HG03575 (cell line): ENCODE data around the gene MTURN.
"Not testable (repeated sequence)": the region's sequence is repeated elsewhere in the genome, so short reads cannot be mapped to it uniquely, and the experiment has no call there.

Experiments
- ATAC-seq: cut with Tn5 transposase; IDR thresholded peaks from one replicate; pipeline ENCODE4 v1.9.1; 2021; ENCODE audit not compliant: unreplicated experiment, insufficient number of reproducible peaks, low FRiP score; ENCODE audit errors: extremely low read depth

The MTURN gene

DNA sequence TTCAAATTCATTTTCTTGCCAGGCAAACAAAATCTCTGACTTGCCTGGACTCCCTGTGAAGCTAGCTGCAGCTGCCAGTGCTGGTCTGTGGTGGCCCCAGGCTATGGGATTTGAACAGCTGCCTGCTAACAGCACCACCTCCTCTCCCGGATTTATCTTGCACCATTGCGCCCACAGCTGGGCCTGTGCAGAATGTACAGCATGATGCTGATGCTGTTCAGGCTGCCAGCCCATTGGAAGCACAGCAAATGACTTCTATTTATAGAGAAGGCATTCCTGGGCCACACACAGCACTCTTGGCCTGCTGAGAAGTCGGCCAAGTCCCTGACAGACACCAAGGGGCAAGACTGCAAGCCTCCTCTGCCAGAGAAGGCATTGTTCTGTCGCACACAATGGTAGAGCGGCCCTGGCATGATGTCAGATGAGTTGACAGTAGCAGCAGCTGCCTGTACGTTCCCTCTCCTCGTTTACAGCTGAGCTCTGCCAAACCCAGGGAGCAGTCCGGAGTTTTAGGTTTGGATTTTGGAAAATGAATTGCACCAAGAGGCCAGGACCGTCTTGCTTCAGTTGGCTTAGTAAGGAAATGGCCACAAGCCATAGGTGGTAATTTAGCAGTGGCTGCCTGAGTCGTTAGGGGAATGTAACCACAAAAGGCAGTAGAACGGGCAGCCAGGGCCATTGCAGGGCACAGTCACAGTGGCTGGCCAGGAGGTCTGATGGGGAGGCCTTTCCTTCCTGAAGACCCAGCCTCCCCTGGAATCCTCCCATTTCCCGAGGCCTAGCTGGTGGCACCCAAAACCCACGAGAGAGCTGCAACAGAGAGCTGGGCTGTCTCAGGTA, 38.5 kb downstream of the MTURN start:
- no peak for ATAC-seq

DNA sequence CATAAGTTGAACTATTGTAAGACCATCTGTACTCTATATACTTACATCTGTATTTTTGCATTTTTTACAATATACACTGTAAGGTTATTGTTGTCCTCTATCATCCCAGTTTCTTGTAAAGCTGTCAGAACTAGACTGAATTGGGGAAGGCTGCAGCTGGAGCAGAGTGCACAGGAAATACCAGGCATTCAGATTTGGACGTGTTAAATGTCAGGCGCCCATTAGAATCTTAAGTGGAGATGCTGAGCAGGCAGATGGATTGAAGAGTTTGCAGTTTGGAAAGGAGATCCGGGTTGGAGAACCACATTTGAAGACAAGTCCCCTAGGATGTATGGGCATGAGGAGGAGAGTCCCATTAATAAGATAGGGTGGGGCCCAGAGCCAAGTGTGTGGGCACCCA, 40.4 kb downstream of the MTURN start:
- no peak for ATAC-seq

DNA sequence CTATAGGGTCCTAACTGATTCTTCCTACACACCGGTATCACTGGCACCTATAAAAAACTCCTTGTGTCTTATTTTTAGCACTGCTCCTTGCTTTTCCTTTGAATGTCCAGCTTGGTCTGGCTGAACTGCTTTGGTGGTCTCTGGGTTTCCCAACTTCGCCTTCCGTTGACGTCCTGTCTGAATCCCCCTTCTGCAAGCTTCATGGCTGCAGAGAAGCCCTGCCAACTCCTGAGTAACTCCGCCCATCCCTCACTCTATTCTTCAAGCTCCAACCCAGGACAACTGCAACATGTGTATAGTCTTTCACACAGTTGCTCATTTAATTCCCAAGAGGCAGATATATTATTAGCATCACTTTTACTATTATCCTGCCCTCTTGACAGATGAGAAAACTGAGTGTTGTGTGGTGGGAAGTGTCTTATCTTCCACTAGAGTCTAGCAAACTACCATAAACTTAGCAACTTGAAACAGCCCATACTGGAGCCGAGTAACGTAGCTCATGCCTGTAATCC, 40.9 kb downstream of the MTURN start:
- ATAC-seq, result no peak

DNA sequence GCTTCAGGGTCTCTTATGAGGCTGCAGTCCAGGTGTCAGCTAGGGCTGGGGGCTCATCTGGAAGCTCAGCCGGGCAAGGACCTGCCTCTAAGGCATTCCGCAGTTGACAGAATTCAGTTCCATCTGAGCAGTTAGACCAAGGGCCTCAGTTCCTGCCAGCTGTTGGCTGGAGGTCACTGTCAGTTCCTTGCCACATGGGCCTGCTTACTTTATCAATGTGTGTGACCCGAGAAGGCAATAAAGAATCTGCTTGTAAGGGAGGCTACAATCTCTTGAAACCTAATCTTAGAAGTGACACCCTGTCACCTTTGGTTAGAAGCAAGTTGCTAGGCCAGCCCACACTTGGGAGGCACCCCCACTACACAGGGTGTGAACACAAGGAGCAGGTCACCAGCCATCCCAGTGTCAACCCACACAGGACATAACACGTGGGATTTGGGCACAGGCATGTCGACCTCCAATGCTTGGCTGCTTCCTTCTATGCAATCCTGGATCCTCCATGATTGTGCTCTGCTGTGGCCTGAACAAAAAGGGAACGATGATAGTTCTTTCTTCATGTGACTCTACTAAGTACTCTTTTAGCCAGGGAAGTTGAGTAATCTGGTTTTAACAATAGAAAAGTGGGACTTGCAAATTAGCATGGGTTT, 41.8 kb downstream of the MTURN start:
- no peak for ATAC-seq

DNA sequence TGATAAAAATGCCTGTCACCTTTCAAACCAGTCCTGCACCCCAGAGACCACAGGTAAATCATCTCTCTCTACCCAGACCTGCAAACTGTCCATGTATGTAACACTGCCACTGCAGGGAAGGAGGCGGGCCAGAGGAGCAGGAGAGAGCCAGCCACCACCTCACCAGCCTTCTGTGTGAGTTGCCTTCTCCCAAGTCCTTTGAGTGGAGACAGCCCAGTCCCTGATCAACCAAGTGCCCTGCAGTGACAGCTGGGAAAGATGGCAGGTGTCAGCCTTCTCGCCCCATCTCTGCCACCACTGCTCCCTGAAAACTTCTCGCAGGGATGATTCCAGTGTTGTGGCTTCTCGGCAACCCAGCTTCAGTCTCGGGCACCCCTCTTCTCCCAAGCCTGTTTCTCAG, 42.4 kb downstream of the MTURN start:
- ATAC-seq, result no peak

DNA sequence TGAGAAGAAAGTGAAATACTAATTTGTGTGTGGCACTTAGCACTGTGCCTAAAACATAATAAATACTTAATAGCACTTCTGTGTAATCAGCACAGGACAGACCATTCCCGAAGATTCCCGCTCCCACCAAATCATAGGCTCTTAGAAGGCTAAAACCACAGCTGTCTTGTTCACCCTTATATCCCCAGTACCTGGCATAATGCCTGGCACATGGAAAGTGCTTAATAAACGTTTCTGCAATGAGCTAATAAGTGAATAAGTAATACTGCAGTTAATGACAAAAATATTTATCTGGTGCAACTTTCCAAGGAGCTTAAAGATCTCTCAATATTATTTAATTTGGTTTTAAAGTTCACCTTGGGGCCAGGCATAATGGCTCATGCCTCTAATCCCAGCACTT, 43.2 kb downstream of the MTURN start:
- ATAC-seq, result no peak

DNA sequence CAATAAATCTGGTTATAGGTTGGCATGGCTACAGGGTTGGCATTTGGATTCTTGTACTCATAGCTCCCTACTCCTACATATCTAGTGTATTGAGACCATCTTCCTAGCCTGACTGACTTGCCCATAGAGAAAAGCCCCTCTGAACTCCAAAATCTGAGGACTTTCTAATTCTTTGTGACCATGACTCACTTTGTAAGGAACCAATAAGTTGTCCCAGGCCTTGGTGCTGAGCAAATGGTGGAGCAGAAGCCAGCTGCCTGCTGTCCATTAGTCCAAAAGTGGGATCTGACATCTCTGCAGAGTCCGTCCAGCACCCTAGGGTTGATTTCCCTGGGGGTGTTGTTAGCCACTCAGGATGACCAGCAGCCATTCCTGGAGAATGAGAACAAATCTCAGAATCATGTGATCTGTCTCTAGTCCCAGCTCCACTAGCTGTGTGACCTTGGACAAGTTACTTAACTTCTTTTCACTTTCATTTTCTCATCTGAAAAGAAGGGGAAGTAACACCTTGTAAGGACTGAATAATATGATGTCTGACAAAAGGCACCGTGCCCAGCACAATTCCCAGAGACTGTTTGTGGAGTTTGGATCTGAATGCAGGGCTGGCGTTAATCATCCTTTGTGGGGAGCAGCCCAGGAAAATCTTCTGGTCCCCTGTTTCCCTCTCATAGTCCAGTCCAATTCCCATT, 44.1 kb downstream of the MTURN start:
- no peak for ATAC-seq

DNA sequence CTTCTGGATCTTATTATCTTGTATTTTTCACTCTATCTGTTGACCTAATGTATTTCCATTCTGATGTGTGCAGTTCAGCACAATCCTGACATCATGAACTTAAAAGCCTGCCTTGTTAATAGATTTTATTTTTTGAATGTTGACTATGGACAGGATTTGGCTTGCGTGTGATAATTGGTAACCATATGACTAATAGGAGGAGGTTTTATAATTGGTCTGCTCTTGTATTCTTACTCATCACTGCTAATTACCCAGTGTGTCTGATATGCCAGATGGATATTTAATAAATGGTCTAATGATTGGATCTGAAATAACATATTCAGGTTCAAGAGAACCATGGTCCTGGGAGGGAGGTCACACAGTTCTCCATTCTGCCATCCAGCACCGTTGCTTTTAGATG, 45.9 kb downstream of the MTURN start:
- ATAC-seq, result no peak

DNA sequence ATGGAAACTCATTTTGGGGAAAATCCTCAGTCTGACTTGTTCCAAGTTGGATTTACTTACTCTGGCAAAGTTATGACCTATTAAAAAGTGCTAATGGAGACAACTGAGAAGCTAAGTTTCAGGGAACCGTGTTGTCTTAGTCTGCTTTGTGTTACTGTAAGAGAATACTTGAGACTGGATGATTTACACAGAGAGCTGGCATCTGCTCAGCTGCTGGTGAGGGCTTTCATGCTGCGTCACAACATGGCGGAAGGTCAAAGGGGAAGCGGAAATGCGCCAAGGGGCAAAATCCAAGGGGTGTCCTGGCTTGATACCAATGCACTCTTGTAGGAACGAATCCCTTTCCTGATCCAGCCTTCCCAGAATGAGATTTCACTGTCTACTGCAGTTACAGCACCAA, 46.4 kb downstream of the MTURN start:
- no peak for ATAC-seq

DNA sequence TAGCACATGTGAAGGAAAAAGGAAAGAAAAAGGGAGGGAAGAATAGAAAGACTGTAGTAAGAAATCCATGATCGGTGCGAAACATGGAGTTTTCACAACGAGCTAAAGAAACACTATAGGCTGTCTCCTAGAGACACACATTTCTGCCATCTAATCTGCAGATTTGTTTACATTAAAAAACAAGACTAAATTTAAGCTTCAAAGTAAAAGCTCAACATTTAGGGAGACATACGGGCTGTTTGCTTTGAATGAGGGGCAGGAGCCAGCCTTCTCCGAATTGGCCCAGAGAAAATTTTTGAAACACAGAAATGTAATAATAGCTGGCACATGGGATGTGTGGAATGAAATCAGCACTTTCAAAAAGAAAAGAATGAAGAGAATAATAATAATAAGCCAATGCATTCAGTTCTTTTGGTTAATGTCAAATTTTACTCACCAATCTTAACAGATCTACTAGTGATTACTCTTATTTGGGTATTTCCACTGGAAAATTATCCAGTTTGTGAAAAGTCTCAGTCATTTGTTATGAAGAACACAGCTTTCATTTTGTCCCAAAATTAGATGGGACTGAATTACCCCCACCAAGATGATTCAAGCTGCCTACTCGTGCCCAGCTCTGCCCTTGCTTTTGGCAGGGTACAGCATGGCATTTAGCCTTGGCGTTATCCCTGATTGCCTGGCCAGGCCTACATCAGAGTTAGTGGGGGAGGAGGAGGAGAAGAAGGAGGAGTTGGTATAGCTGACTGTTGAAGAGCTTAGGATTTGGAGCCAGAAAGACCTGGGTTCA, 47.1 kb downstream of the MTURN start:
- no peak for ATAC-seq

DNA sequence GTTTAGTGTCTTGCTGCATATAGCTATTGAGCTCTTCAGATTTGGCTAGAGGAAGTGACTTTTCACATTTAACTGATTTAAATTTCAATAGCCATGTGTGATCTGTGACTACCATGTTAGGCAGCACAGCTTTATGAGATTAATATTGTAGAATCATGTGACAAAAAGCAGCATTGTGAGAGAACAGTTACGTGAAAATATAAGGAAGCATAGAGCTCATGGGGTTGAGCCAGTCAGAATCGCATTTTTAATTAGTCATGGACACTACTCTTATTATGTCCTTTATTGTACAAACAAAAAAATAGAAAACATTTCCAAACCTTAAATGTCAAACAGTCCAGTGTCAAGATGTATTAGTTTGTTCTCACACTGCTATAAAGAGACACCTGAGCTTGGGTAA, 48.0 kb downstream of the MTURN start:
- no peak for ATAC-seq

DNA sequence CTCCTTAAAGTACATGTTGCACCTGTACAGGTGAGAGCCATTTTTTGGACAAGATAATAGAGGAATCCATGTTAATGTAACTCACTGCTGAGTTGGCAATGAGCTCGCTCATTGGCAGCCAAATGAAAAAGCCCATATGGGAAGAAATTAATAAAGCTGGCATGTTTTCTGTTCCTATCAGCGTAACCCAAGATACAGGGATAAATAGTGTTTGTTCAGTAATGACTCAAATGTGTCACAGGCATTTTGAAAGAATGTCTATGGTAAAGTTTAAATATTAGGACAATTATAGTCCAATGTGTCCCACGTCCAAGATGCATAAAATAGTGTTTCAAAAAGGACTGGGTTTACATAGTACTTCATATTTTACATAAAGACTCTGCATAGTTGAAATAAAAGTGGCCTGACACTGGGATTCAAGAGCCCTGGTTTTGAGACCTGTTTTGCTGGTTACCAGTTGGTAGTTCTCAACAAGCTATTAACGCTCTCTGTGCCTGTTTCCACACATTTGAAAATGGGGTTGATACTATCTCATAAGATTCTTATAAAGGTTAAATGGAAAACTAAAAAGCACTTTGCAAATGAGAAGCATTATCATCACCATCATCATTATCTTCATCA, 49.1 kb downstream of the MTURN start:
- ATAC-seq, result no peak

DNA sequence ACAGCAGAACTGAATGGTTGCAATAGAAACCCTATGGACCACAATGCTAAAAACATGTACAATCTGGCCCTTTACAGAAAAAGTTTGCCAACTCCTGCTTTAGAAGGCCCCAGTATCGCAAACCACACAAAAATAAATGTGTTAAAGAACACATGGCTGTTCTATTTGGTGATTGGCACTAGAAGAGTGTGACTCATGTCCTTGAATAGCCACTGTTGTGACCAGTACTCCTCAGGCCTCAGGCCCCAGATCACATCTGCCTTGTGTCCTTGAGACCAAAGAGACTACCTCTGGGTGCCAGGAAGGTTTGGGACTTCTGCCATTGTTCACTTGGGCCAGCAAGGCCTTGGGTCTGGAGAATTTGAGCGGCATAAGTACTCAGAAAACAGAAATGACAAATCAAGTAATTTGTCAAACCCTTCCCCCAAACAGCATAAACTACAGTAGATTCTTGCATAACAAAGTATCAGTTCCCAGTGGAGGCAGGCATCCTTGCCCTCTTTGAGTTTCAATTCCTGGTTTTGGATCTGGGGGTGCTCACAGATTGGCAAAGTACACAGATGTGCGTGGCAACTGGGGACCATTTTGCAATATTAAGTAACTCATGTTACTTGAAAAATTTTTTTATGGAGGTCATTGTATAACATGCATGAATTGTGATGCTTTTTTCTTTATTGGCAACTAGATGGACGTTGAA, 50.2 kb downstream of the MTURN start:
- ATAC-seq, result no peak

DNA sequence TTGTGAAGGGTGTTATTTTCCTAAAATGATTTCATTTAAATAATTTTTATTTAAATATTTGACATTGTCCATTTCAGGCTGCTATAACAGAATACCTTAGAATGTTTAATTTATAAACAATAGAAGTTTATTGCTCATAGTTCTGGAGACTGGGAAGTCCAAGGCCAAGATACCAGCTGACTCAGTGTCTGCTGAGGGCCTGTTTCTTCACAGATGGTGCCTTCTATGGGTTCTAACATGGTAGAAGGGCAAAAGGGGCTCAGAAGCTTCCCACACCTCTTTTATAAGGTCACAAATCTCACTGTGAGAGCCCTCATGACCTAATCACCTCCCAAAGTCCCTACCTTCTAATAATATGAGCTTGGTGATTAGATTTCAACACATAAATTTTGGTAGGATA, 50.7 kb downstream of the MTURN start:
- ATAC-seq, result no peak

DNA sequence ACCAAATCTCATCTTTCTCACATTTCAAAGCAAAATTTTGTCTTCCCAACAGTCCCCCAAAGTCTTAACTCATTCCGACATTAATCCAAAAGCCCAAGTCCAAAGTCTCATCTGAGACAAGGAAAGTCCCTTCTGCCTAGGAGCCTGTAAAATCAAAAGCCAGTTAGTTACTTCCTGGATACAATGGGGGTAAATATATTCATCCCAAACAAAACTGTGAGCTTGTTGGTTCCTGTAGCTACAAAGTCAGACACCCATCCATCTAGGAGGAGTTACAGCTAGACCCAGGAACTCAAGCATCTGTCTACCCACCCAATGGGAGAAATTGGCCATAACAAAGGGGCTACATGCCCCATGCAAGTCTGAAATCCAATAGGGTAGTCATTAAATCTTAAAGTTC, 51.9 kb downstream of the MTURN start:
- no peak for ATAC-seq

DNA sequence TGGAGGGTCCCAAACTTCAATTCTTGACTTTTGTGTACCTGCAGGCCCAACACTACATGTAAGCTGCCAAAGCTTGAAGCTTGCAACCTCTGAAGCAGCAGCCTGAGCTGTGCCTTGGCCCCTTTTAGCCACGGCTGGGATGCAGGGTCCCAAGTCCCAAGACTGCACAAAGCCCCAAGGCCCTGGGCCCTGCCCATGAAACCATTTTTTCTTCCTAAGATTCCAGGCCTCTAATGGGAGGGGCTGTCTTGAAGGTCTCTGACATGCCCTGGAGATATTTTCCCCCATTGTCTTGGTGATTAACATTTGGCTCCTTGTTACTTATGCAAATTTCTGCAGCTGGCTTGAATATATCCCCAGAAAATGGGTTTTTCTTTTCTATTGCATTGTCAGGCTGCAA, 52.7 kb downstream of the MTURN start:
- ATAC-seq, result no peak

DNA sequence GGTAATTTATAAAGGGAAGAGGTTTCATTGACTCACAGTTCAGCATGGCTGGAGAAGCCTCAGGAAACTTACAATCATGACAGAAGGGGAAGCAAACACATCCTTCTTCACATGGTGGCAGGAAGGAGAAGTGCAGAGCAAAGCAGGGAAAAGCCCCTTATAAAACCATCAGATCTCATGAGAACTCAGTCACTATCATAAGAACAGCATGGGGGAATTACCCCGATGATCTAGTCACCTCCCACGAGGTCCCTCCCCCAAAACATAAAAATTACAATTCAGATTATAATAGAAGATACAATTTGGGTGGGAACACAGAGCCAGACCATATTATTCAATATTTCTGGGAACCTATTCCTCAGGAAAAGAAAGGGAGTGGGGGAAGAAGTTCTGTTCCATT, 53.6 kb downstream of the MTURN start:
- ATAC-seq, result not testable (repeated sequence)

DNA sequence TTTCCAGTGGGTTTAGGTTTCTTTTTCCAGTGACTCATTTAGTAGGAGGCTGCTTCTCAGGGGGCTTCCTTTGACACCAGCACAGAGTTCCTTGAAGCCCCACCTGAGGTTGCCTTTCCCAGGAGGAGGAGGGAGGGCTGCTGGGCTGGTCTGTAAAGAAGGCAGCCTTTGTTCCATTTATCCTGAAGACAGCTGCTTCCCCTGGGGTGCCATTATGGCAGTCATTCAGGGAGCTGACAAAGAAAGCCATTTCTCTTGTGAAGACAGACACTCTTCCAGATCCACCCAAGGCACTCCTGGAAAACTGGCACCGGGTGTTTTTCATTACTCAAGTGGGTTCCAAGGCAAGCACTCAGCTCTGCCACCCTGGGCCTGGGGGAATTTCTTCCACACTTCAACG, 54.0 kb downstream of the MTURN start:
- ATAC-seq, result no peak
